OCI-LY7 (cell line): ENCODE results near the gene FANCL. TPM values are rescaled to one million over a fixed set of nuclear protein-coding genes. Genes with fewer than 3 reads are reported as not detected.
"Not testable (repeated sequence)": the region's sequence is repeated elsewhere in the genome, so short reads cannot be mapped to it uniquely, and the experiment has no call there.

Experiments used
- BruUV-seq: library from RNA; stranded (reverse); fragments of 400-500 nt; replicated peaks from 2 replicates; lab custom pipeline; 2021; lab: Mats Ljungman, UMichigan
- CTCF ChIA-PET: fragments of 300-600 bp; sonication (Branson Sonifier 250); formaldehyde crosslinking; loops from one replicate; lab custom pipeline; 2022; ENCODE audit warnings: antibody characterized with exemption; ENCODE audit not compliant: unreplicated experiment; lab: Charles Lee
- POLR2A ChIA-PET: fragments of 300-600 bp; sonication (Branson Sonifier 250); formaldehyde crosslinking; loops from one replicate; lab custom pipeline; 2022; ENCODE audit warnings: antibody characterized with exemption; lab: Charles Lee
- DNase-seq: peaks from one replicate; pipeline ENCODE4 v3.0.0-alpha.2; 2015; ENCODE audit warnings: low spot score
- H2AFZ ChIP-seq: fragments of 200-600 bp; sonication (generic), shearing (Covaris generic); 2 replicates; pipeline ENCODE4 v1.6.1; 2014; ENCODE audit warnings: mild to moderate bottlenecking, antibody characterized with exemption, low read length, moderate library complexity
- H3K27ac ChIP-seq: fragments of 200-600 bp; sonication (generic); 2 replicates; pipeline ENCODE4 v1.5.1; 2014; ENCODE audit warnings: mixed run types, low read depth, mild to moderate bottlenecking, moderate library complexity, low read length, inconsistent platforms; ENCODE audit not compliant: poor library complexity, severe bottlenecking
- H3K36me3 ChIP-seq: fragments of 200-600 bp; sonication (generic); 2 replicates; pipeline ENCODE4 v1.6.1; 2014; ENCODE audit warnings: mild to moderate bottlenecking, antibody characterized with exemption, low read length, moderate library complexity, mixed read lengths; ENCODE audit not compliant: insufficient read depth
- H3K4me1 ChIP-seq: fragments of 200-600 bp; sonication (generic); 2 replicates; pipeline ENCODE4 v1.5.1; 2014; ENCODE audit warnings: mild to moderate bottlenecking, low read length; ENCODE audit not compliant: insufficient read depth, poor library complexity, severe bottlenecking
- H3K4me2 ChIP-seq: fragments of 200-600 bp; sonication (generic); 2 replicates; pipeline ENCODE4 v1.6.1; 2014; ENCODE audit warnings: mild to moderate bottlenecking, low read length
- H3K4me3 ChIP-seq: fragments of 200-600 bp; sonication (generic); 2 replicates; pipeline ENCODE4 v1.5.1; 2014; ENCODE audit warnings: mild to moderate bottlenecking, low read depth, low read length; ENCODE audit not compliant: poor library complexity, severe bottlenecking
- H3K79me2 ChIP-seq: fragments of 200-600 bp; sonication (generic); 2 replicates; pipeline ENCODE4 v1.6.1; 2016; ENCODE audit warnings: low read depth, mild to moderate bottlenecking, low read length, moderate library complexity, mixed read lengths; ENCODE audit not compliant: insufficient read depth
- H3K9me2 ChIP-seq: fragments of 200-600 bp; sonication (generic); 2 replicates; pipeline ENCODE4 v1.6.1; 2016; ENCODE audit warnings: mild to moderate bottlenecking, low read length, mixed read lengths; ENCODE audit not compliant: insufficient read depth
- H3K9me3 ChIP-seq: fragments of 200-600 bp; sonication (generic); 2 replicates; pipeline ENCODE4 v1.6.1; 2014; ENCODE audit warnings: mild to moderate bottlenecking, mixed run types, low read length, mixed read lengths
- H4K20me1 ChIP-seq: fragments of 200-600 bp; sonication (generic); 2 replicates; pipeline ENCODE4 v1.6.1; 2014; ENCODE audit warnings: mild to moderate bottlenecking, antibody characterized with exemption, low read length, moderate library complexity, mixed read lengths; ENCODE audit not compliant: insufficient read depth
- EZH2phosphoT487 ChIP-seq: fragments of 200-600 bp; sonication (generic); IDR thresholded peaks from 2 replicates; pipeline ENCODE4 v1.6.1; 2018; ENCODE audit warnings: low read depth, borderline replicate concordance, mild to moderate bottlenecking, mixed run types, antibody characterized with exemption, low read length, moderate library complexity, mixed read lengths
- intact Hi-C: fragments of 100-400 bp; cut with micrococcal nuclease; formaldehyde crosslinking; loops from one replicate; pipeline ENCODE4 v1.10.0; 2022; ENCODE audit not compliant: unreplicated experiment
- total RNA-seq, 2 experiments: library from RNA; depleted of rRNA in 1 of 2; stranded (reverse); fragments of >200 nt in 1 of 2; shearing (Covaris generic) in 1 of 2; gene quantifications; 2 replicates each; pipeline ENCODE4 v1.2.3, GENCODE V29; 2014 to 2022
- TF ChIP-seq, protein P1 (sequence below): fragments of 200-600 bp; sonication (generic); conservative IDR thresholded peaks from 2 replicates; pipeline ENCODE4 v1.5.1; 2014; ENCODE audit warnings: mild to moderate bottlenecking, antibody characterized with exemption, low read length, moderate library complexity, mixed read lengths

The FANCL gene
- total RNA-seq, 2 experiments from 2014 or later, result 32.8 to 33.0 TPM

DNA sequence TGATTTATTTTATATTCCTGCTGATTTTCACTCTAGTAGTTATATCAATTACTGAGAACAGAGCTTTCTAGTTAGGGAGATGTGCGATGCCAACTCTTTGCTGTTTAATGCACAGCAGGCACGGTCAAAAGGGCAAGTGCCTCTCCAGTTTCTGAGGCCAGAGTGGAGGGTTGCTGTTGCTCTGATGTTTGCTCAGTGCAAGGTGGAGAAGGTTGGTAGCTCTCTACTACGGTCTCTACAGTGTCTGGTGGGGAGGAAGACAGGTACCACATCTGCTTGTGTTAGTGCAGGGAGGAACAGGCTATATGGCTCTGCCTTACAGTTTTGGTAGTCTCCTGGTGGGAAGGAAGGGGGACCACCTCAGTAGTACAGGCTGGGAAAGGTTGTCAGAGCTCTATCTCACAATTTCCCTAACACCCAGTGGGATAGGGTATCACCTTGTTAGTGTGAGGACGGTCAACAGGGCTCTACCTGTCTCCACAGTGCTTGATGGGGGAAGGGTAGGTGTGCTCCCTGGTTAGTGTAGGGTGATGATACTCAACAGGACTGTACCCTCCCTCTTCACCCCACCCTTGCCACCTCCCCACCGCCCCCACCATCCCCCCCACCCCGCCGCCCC, 85.9 kb downstream of the FANCL start:
- Histone ChIP-seq H3K79me2 (no peaks in the 10 kb centered on the region), H4K20me1 (no peaks in the 10 kb centered on the region), H2AFZ (no peak overlapping the region), H3K9me2 (no peaks in the 10 kb centered on the region), H3K36me3 (peaks cover 42% of the 10 kb centered on the region), H3K4me1 (no peaks in the 10 kb centered on the region), H3K27ac (no peak overlapping the region), H3K4me2 (no peak overlapping the region), H3K9me3 (no peaks in the 10 kb centered on the region), H3K4me3 (no peak overlapping the region)
- intact Hi-C loops, result no loop called here
- BruUV-seq, result no TSS peak
- TF ChIP-seq EZH2phosphoT487, result no peak
- TF ChIP-seq, protein P1, sequence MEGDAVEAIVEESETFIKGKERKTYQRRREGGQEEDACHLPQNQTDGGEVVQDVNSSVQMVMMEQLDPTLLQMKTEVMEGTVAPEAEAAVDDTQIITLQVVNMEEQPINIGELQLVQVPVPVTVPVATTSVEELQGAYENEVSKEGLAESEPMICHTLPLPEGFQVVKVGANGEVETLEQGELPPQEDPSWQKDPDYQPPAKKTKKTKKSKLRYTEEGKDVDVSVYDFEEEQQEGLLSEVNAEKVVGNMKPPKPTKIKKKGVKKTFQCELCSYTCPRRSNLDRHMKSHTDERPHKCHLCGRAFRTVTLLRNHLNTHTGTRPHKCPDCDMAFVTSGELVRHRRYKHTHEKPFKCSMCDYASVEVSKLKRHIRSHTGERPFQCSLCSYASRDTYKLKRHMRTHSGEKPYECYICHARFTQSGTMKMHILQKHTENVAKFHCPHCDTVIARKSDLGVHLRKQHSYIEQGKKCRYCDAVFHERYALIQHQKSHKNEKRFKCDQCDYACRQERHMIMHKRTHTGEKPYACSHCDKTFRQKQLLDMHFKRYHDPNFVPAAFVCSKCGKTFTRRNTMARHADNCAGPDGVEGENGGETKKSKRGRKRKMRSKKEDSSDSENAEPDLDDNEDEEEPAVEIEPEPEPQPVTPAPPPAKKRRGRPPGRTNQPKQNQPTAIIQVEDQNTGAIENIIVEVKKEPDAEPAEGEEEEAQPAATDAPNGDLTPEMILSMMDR, result no peak
- ChIA-PET POLR2A (interaction anchor here (2.4 kb wide), 1 partner anchor 13 kb away, joined by 8 read pairs; no protein-coding TSS in a partner anchor), CTCF (interaction anchor here (0.7 kb wide), 1 partner anchor 41 kb away, joined by 3 read pairs; no protein-coding TSS in a partner anchor)
- DNase-seq, result no peak

DNA sequence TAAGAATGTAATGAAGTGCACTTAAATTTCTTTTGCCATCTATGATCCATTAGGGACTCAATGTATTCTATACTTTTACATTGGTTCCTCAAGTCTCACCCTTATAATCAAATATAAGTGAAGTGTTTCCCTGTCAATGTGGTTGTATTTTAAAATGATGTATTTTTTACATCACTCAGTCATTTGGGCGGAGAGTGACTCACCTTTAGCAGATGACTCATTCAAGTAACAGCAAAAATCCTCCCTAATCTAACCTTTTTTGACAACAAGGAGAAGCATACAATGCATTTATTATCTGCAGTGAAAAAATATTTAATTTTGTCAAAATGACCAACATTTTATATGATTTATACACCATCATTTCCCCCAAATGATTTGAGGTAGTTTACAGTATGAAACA, 94.4 kb downstream of the FANCL start:
- intact Hi-C loops, result no loop called here
- DNase-seq, result no peak

DNA sequence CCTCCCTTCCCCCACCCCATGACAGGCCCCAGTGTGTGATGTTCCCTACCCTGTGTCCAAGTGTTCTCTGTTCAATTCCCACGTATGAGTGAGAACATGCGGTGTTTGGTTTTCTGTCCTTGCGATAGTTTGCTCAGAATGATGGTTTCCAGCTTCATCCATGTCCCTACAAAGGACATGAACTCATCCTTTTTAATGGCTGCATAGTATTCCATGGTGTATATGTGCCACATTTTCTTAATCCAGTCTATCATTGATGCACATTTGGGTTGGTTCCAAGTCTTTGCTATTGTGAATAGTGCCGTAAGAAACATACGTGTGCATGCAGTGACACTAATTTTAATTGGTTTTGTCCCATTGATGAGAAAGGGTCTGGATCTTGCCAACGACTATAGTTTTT, 95.4 kb downstream of the FANCL start:
- H2AFZ ChIP-seq, H3K4me1 ChIP-seq, intact Hi-C loops, H3K36me3 ChIP-seq, H3K79me2 ChIP-seq, POLR2A ChIA-PET, H3K27ac ChIP-seq, CTCF ChIA-PET, H3K9me2 ChIP-seq, H3K9me3 ChIP-seq, H3K4me3 ChIP-seq, BruUV-seq, H3K4me2 ChIP-seq, DNase-seq, H4K20me1 ChIP-seq: not testable (repeated sequence)

More for the DNA sequence above, 94.4 kb downstream of the FANCL start:
- TF ChIP-seq, protein P1, result no peak
- no peak for TF ChIP-seq EZH2phosphoT487
- BruUV-seq, result no TSS peak
- no peaks in the 10 kb centered on the region for H3K79me2 ChIP-seq
- no peak overlapping the region for H2AFZ ChIP-seq
- no peak overlapping the region for H3K4me3 ChIP-seq
- no peaks in the 10 kb centered on the region for H3K36me3 ChIP-seq
- ChIA-PET POLR2A (no interaction called here), CTCF (no interaction called here)
- no peaks in the 10 kb centered on the region for H3K4me1 ChIP-seq
- no peak overlapping the region for H3K27ac ChIP-seq
- no peak overlapping the region for H3K4me2 ChIP-seq
- H4K20me1 ChIP-seq, result no peaks in the 10 kb centered on the region
- no peaks in the 10 kb centered on the region for H3K9me3 ChIP-seq
- H3K9me2 ChIP-seq, result no peaks in the 10 kb centered on the region
